SK-N-SH treated with all-trans-retinoic acid at 6 μM for 48 hours (cell line): Measurements from ENCODE around the gene PDCL3.

Experiments used
- ARNTL ChIP-seq: fragments of 450-650 bp; formaldehyde crosslinking; IDR thresholded peaks from 2 replicates; pipeline ENCODE4 v1.5.0; 2020; ENCODE audit warnings: low read depth, mild to moderate bottlenecking, moderate library complexity, borderline replicate concordance
- RARB ChIP-seq: fragments of 250-450 bp; sonication (Bioruptor Pico); IDR thresholded peaks from 2 replicates; pipeline ENCODE4 v1.8.0; 2021; ENCODE audit warnings: mild to moderate bottlenecking, moderate library complexity
- TF ChIP-seq, protein P1 (sequence below): fragments of 250-450 bp; sonication (Bioruptor Pico); IDR thresholded peaks from 2 replicates; pipeline ENCODE4 v1.5.0; 2020; ENCODE audit warnings: mild to moderate bottlenecking, moderate library complexity

DNA sequence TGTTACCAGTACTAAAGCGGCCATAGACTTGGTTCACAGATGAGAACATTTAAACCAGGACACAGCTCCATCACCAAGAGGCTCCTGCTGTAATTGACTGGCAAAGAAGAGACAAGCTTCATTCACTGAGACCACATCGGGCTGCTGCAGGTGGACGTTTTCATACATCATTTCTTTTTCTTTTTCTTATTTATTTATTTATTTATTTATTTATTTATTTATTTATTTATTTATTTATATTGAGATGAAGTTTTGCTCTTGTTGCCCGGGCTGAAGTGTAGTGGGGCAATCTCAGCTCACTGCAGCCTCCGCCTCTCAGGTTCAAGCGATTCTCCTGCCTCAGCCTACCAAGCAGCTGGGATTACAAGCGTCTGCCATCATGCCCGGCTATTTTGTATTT is 33.6 kb upstream of the PDCL3 start:
- TF ChIP-seq, protein P1, sequence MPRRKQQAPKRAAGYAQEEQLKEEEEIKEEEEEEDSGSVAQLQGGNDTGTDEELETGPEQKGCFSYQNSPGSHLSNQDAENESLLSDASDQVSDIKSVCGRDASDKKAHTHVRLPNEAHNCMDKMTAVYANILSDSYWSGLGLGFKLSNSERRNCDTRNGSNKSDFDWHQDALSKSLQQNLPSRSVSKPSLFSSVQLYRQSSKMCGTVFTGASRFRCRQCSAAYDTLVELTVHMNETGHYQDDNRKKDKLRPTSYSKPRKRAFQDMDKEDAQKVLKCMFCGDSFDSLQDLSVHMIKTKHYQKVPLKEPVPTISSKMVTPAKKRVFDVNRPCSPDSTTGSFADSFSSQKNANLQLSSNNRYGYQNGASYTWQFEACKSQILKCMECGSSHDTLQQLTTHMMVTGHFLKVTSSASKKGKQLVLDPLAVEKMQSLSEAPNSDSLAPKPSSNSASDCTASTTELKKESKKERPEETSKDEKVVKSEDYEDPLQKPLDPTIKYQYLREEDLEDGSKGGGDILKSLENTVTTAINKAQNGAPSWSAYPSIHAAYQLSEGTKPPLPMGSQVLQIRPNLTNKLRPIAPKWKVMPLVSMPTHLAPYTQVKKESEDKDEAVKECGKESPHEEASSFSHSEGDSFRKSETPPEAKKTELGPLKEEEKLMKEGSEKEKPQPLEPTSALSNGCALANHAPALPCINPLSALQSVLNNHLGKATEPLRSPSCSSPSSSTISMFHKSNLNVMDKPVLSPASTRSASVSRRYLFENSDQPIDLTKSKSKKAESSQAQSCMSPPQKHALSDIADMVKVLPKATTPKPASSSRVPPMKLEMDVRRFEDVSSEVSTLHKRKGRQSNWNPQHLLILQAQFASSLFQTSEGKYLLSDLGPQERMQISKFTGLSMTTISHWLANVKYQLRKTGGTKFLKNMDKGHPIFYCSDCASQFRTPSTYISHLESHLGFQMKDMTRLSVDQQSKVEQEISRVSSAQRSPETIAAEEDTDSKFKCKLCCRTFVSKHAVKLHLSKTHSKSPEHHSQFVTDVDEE (CRISPR knock-in tag), result no peak
- TF ChIP-seq RARB (CRISPR knock-in tag), result no peak
- no peak for TF ChIP-seq ARNTL
